B cell (primary cell): ENCODE measurements around the gene UTP11. TPM values are rescaled to one million over a fixed set of nuclear protein-coding genes. Genes with fewer than 3 reads are reported as not detected.

ENCODE experiments used
- ATAC-seq: fragments of 200-7000 bp; cut with Tn5 transposase; one replicate; pipeline ENCODE4 v1.10.0; 2021; ENCODE audit warnings: low read depth, mild to moderate bottlenecking, moderate number of reproducible peaks, moderate library complexity
- CTCF ChIA-PET: fragments of 350-600 bp; sonication (Branson Sonifier 250); formaldehyde crosslinking; loops from one replicate; lab custom pipeline; 2021; ENCODE audit warnings: antibody characterized with exemption, inconsistent platforms; lab: Charles Lee
- POLR2A ChIA-PET: fragments of 350-600 bp; sonication (Branson Sonifier 250); formaldehyde crosslinking; loops from one replicate; lab custom pipeline; 2021; ENCODE audit warnings: antibody characterized with exemption; lab: Charles Lee
- DNase-seq: peaks from one replicate; pipeline ENCODE4 v3.0.0; 2013
- H2AFZ ChIP-seq: 2 replicates; pipeline ENCODE4 v1.6.1; 2012; ENCODE audit warnings: mild to moderate bottlenecking, low read depth, low read length; ENCODE audit not compliant: insufficient read depth, poor library complexity, severe bottlenecking
- H3K27ac ChIP-seq, 2 donors: 1 replicate in 1 of 2; 2 replicates in 1 of 2; pipeline ENCODE4 v1.5.1; 2012 to 2013; ENCODE audit warnings: low read length in 2 of 2, mild to moderate bottlenecking in 2 of 2, moderate library complexity in 1 of 2
- H3K27me3 ChIP-seq, 4 experiments: fragments of 200-600 bp in 1 of 4; sonication (generic) in 1 of 4; replicated peaks in 1 of 4; 1 replicate in 2 of 4; 2 replicates in 2 of 4; pipeline versions ENCODE4 v1.6.1 to v1.7.0; 2013 to 2016; ENCODE audit warnings: low read length in 3 of 4, mild to moderate bottlenecking in 2 of 4, mixed read lengths in 1 of 4, moderate library complexity in 1 of 4; ENCODE audit not compliant: insufficient read depth in 4 of 4, control insufficient read depth in 3 of 4; ENCODE audit errors: control extremely low read depth in 1 of 4
- H3K36me3 ChIP-seq, 2 experiments: replicated peaks in 1 of 2; 1 replicate in 1 of 2; 2 replicates in 1 of 2; pipeline versions ENCODE4 v1.6.1 to v1.7.1; 2013; ENCODE audit warnings: low read length in 1 of 2; ENCODE audit not compliant: insufficient read depth in 2 of 2, control insufficient read depth in 1 of 2; ENCODE audit errors: control extremely low read depth in 1 of 2, extremely low read depth in 1 of 2
- H3K4me1 ChIP-seq, 2 donors: fragments of 200-600 bp in 1 of 2; sonication (generic) in 1 of 2; 1 replicate in 1 of 2; 2 replicates in 1 of 2; pipeline versions ENCODE4 v1.5.1 to v1.6.1; 2013 to 2017; ENCODE audit warnings: low read length in 2 of 2; ENCODE audit not compliant: control insufficient read depth in 2 of 2, insufficient read depth in 2 of 2
- H3K4me2 ChIP-seq: replicated peaks from 2 replicates; pipeline ENCODE3; 2012; ENCODE audit warnings: mild to moderate bottlenecking, low read depth, low read length; ENCODE audit not compliant: poor library complexity, severe bottlenecking
- H3K4me3 ChIP-seq, 5 experiments: fragments of 200-600 bp in 1 of 5; sonication (generic) in 1 of 5; 1 replicate in 3 of 5; 2 replicates in 2 of 5; pipeline versions ENCODE4 v1.5.1 to v1.7.0; 2011 to 2016; ENCODE audit warnings: low read length in 4 of 5, mild to moderate bottlenecking in 4 of 5, low read depth in 2 of 5, control low read depth in 1 of 5, moderate library complexity in 1 of 5; ENCODE audit not compliant: insufficient read depth in 1 of 5; ENCODE audit errors: control extremely low read depth in 1 of 5, extremely low read depth in 1 of 5
- H3K79me2 ChIP-seq: fragments of 200-600 bp; sonication (generic); one replicate; pipeline ENCODE4 v1.6.0; 2016; ENCODE audit warnings: low read length; ENCODE audit not compliant: control insufficient read depth, insufficient read depth
- H3K9ac ChIP-seq: fragments of 200-600 bp; sonication (generic); 2 replicates; pipeline ENCODE4 v1.6.1; 2017; ENCODE audit warnings: mild to moderate bottlenecking, low read length, moderate library complexity
- H3K9me3 ChIP-seq, 3 donors: one replicate each; pipeline versions ENCODE4 v1.6.1 to v1.7.1; 2013; ENCODE audit warnings: low read length in 2 of 3; ENCODE audit not compliant: control insufficient read depth in 2 of 3, insufficient read depth in 1 of 3; ENCODE audit errors: control extremely low read depth in 1 of 3
- H4K20me1 ChIP-seq: 2 replicates; pipeline ENCODE4 v1.6.0; 2012; ENCODE audit warnings: mild to moderate bottlenecking, low read length; ENCODE audit not compliant: insufficient read depth, control insufficient read depth, poor library complexity, severe bottlenecking
- H3K27ac Mint-ChIP-seq: one replicate; pipeline ENCODE4 v1.8.0; 2021; ENCODE audit warnings: mixed read lengths
- H3K27me3 Mint-ChIP-seq: one replicate; pipeline ENCODE4 v1.8.0; 2021; ENCODE audit warnings: mixed read lengths
- H3K4me1 Mint-ChIP-seq: one replicate; pipeline ENCODE4 v1.8.0; 2021; ENCODE audit warnings: mixed read lengths
- H3K4me3 Mint-ChIP-seq: one replicate; pipeline ENCODE4 v1.8.0; 2021; ENCODE audit warnings: mixed read lengths
- H3K9me3 Mint-ChIP-seq: one replicate; pipeline ENCODE4 v1.8.0; 2022; ENCODE audit warnings: mixed read lengths; ENCODE audit not compliant: insufficient read depth
- EZH2 ChIP-seq: IDR thresholded peaks from 2 replicates; pipeline ENCODE4 v1.6.1; 2012; ENCODE audit warnings: borderline replicate concordance, low read depth, mild to moderate bottlenecking, moderate library complexity, low read length; ENCODE audit not compliant: insufficient read depth, poor library complexity, severe bottlenecking
- WGBS: methylation state at CpG from one replicate; pipeline ENCODE4 v1.1.5; 2013; ENCODE audit warnings: missing lambda C conversion rate; ENCODE audit not compliant: insufficient coverage; 5-methylcytosine and 5-hydroxymethylcytosine counted together
- intact Hi-C: fragments of 100-400 bp; cut with micrococcal nuclease; formaldehyde crosslinking; loops from one replicate; pipeline ENCODE4 v1.10.0; 2022
- polyA plus RNA-seq: library from polyadenylated mRNA; depleted of rRNA; stranded (reverse); fragments of >200 nt; gene quantifications from 2 replicates; pipeline ENCODE4 v1.2.3, GENCODE V29; 2012
- total RNA-seq, 2 donors: library from RNA; stranded (reverse); fragments of 120-200 nt in 1 of 2; gene quantifications; 1 replicate in 1 of 2; 2 replicates in 1 of 2; pipeline versions ENCODE4 v1.2.3 to v1.2.4, GENCODE V29; 2013 to 2022
- TF ChIP-seq, protein P1 (sequence below): fragments of 200-600 bp; IDR thresholded peaks from one replicate; pipeline ENCODE4 v1.8.0; 2022; ENCODE audit warnings: antibody characterized with exemption, mild to moderate bottlenecking

Gene UTP11
- total and polyA plus RNA-seq, 2 donors (not counting 1 experiment from before 2014, with no cell fraction given): 6.0 to 16.8 TPM

GRCh38 chr1:38020396-38020795, 7.9 kb downstream of the UTP11 start:
- POLR2A ChIA-PET: no interaction called here
- no CpG with 5 or more reads among the region's 2 CpGs for WGBS
- H3K36me3 ChIP-seq: peaks cover 8 to 68% of the 10 kb centered on the region in 2 experiments

GRCh38 chr1:38021969-38022368, 9.4 kb downstream of the UTP11 start:
- 100% methylated on average over 4 of the region's 5 CpGs for WGBS
- Mint-ChIP-seq H3K27me3 (no peaks in the 10 kb centered on the region), H3K27ac (no peak overlapping the region), H3K4me1 (peaks cover 3% of the 10 kb centered on the region), H3K9me3 (no peaks in the 10 kb centered on the region), H3K4me3 (no peak overlapping the region)
- Histone ChIP-seq H4K20me1 (no peaks in the 10 kb centered on the region), H3K79me2 (peaks cover 7% of the 10 kb centered on the region), H3K9me3 (no peaks in the 10 kb centered on the region), H3K4me3 (no peak overlapping the region), H3K4me2 (no peak overlapping the region), H3K9ac (no peak overlapping the region), H3K36me3 (peaks cover 10 to 63% of the 10 kb centered on the region in 2 experiments), H2AFZ (no peak overlapping the region), H3K27me3 (no peaks in the 10 kb centered on the region), H3K4me1 (no peaks in the 10 kb centered on the region), H3K27ac (no peak overlapping the region)
- ChIA-PET POLR2A (no interaction called here), CTCF (interaction anchor here (0.7 to 1.5 kb wide), 5 partner anchors 9 to 162 kb away, joined by 3 to 5 read pairs (median 3); partner anchors contain the start of gene UTP11)
- TF ChIP-seq, protein P1, sequence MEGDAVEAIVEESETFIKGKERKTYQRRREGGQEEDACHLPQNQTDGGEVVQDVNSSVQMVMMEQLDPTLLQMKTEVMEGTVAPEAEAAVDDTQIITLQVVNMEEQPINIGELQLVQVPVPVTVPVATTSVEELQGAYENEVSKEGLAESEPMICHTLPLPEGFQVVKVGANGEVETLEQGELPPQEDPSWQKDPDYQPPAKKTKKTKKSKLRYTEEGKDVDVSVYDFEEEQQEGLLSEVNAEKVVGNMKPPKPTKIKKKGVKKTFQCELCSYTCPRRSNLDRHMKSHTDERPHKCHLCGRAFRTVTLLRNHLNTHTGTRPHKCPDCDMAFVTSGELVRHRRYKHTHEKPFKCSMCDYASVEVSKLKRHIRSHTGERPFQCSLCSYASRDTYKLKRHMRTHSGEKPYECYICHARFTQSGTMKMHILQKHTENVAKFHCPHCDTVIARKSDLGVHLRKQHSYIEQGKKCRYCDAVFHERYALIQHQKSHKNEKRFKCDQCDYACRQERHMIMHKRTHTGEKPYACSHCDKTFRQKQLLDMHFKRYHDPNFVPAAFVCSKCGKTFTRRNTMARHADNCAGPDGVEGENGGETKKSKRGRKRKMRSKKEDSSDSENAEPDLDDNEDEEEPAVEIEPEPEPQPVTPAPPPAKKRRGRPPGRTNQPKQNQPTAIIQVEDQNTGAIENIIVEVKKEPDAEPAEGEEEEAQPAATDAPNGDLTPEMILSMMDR: no peak
- TF ChIP-seq EZH2: no peak
- intact Hi-C loops: no loop called here
- ATAC-seq: no peak
- DNase-seq: no peak

More at GRCh38 chr1:38020396-38020795, 7.9 kb downstream of the UTP11 start:
- Mint-ChIP-seq H3K4me3 (no peak overlapping the region), H3K27me3 (no peaks in the 10 kb centered on the region), H3K4me1 (peaks cover 1% of the 10 kb centered on the region), H3K27ac (no peak overlapping the region), H3K9me3 (no peaks in the 10 kb centered on the region)
- Histone ChIP-seq H3K9ac (no peak overlapping the region), H3K9me3 (no peaks in the 10 kb centered on the region), H3K27ac (no peak overlapping the region), H3K4me3 (no peak overlapping the region), H3K4me1 (no peaks in the 10 kb centered on the region), H3K79me2 (peaks cover 20% of the 10 kb centered on the region), H3K4me2 (no peak overlapping the region), H4K20me1 (peaks cover 5% of the 10 kb centered on the region), H3K27me3 (no peaks in the 10 kb centered on the region), H2AFZ (no peak overlapping the region)
- DNase-seq (no peak), ATAC-seq (no peak)
- intact Hi-C loops: no loop called here
- TF ChIP-seq EZH2: no peak
- TF ChIP-seq, protein P1: no peak
- CTCF ChIA-PET: interaction anchor here (0.6 to 3.9 kb wide), 6 partner anchors 30 to 815 kb away, joined by 3 to 26 read pairs (median 4); partner anchors contain the start of gene SF3A3
